GM18499 (cell line): ENCODE measurements around the gene TANGO2.

Experiments used
- ATAC-seq: cut with Tn5 transposase; IDR thresholded peaks from one replicate; pipeline ENCODE4 v1.9.1; 2021; ENCODE audit warnings: moderate number of reproducible peaks; ENCODE audit not compliant: insufficient read depth, unreplicated experiment

The TANGO2 gene

DNA sequence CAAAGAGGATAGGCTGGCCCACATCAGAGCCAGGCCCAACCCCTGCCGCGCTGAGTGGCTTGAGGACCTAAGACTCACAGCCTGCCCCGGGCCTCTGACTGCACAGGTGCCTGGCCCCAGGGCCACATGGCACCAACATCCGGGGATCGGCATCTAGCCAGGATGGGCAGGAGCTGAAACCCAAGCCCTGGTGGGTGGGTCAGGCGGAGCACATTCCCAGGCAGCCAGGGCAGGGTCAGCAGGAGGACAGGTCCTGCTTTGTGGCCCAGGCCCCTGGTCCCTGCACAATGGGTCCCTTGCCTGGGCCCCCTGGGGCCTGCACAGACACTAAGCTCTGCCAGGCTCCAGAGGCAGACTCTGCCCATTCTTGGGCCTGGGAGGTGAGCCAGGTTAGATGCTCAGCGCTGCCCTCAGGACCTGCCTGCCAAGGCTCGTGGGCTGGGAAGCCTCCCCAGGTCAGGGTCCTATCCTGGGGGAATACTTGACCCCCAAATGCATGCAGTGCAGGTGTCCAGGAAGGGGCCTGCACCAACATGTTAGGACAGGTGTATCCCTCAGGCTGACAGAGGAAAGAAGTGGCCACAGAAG, 37.8 kb upstream of the TANGO2 start:
- no peak for ATAC-seq

DNA sequence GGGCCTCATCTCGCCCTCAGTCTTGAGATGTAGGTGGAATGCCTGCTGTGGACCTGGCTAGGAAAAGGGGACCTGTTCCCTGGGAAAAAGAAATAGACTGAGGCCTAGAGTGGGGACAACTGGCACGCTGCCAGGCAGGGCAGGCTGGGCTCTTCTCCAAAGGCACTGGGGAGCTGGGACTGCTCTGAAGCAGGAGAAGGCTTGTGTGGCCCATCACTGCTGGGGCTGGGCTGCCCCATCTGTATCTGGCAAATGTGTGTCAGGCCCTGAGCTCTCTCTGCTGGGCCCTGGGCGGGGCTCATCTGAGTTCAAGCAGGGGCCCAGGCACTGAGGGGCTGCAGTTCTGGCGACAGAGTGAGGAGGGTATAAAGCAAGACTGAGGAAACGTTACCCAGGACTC, 37.2 kb upstream of the TANGO2 start:
- no peak for ATAC-seq

DNA sequence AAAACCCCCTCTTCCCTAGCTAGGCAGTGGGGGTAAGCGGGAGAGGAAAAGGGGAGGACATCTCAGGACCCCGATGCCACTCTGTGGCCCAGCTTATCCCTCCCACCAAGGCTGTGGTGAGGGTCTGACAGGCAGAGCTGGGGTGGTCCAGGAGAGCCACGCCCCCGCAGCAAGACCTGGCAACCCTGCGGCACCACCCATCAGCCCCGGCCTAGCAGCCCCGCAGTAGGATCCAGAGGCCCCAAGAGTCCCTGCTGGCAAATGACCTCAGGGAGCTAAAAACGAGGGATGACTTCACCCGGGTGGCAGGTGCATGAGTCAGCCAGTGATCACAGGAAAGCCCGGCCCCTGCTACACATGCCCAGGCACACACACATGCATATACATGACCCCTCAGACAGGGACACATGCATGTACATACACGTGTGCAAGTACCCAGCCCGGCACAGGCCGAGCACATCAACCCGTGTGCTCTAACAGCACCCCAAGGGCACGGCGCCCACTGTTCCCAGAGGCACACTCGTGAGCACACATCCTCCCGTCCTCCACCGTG, 36.6 kb upstream of the TANGO2 start:
- ATAC-seq: no peak

- no peak for ATAC-seq
Observed at GRCh38 chr22:19984851-19985811, 35.8 kb upstream of the TANGO2 start.

DNA sequence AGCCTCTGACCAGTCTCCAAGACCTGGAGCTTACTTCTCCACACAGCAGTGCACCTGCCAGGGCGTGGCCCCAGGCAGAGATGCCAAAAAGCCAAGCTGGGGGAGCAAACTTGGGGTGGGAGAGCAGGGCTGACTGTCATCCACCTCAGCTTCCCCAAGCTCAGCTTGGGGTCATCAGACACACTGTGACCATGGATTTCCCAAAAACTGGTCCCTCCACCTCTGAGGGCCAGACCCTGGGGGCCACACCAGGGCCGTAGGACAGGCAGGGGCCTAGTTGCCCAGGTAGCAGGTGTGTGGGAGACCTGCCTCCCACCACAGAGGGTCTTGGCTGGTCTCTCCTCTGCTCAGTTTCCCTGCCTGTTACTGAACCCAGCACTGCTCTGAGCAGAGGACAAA, 34.9 kb upstream of the TANGO2 start:
- ATAC-seq: no peak

DNA sequence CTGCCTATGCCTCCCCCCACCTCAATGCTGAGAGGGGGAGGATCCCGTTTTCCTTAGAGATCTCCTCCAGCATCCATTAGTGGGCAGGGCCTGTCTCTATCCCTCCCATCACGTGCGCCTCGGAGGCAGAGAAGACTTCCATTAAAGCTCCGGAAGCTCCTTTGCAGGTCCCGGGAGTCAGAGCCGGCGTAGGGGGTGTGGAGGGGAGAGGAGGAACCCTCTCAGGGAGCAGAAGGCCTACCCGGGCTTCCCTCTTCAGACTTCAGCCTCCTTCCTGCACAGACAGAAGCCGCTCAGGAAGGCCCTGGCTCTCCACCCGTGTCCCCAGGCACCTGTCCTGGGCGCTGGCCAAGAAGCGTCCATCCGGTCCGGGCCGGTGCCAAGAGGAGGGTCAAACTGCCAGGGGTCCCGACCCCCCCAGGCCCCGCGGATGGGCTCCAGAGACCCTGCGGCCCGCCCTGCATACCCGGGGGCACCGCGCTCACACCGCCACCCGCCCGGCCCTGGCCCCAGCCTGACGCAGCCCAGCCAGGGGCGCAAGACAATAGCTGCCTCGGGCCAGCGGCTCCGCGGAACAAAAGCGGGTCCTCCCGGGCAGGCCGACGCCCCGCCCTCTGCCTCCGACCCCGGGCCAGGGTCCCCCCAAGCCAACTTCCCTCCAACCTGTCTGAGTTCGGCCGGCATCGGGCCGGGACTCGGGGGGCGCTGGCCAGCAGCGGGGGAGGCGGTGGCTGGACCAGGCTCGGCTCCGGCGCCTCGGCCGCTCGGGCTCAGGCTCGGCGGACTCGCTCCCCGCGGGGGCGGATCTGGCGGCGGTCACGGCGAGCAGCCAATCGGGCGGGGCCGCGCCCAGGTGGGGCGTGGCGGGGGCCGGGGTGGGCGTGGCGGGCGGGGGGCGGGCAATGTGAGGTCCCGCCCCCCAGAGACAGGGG, 34.2 kb upstream of the TANGO2 start:
- ATAC-seq: no peak

DNA sequence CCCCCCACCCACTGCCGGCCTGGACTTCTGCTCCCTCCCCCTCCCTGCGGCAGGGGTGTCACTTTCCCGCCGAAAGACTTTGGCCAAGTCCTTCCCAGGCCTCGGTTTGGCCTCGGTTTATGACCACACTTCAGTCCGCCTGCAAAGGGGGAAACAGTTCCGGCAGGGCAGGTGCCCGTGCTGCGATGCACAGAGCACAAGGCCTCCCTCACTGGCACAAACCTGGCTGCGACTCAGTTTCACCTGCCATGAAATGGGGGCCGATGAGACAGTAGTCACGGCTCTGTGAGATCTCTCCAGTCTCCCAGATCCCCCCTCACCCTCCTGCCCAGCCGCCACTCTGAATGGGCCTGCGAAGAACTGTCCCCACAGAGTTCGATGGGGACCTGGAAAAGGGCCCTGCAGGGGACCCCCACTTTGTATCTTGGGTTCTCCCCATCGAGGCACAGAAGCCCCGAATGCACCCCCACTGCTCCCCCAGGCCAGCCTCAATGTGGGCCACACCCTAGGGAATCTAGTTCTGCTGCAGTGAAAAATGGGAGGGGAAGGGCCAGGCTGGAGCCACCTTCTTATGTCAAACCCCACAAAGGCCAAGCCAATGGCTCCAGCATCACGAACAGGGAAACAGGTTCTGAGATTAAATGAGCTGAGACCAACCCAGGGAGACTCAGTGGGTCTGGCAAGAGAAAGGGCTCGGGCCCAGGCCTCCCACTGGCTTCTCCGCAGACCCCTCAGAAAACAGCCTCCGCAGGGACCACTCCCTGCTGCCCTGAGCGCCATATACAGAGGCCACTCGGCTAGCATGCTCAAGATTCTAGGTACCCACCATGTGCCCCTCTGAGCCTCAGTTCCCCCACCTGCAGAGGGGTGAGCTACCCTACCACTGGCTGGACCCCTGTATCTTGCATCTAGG, 33.3 kb upstream of the TANGO2 start:
- no peak for ATAC-seq

DNA sequence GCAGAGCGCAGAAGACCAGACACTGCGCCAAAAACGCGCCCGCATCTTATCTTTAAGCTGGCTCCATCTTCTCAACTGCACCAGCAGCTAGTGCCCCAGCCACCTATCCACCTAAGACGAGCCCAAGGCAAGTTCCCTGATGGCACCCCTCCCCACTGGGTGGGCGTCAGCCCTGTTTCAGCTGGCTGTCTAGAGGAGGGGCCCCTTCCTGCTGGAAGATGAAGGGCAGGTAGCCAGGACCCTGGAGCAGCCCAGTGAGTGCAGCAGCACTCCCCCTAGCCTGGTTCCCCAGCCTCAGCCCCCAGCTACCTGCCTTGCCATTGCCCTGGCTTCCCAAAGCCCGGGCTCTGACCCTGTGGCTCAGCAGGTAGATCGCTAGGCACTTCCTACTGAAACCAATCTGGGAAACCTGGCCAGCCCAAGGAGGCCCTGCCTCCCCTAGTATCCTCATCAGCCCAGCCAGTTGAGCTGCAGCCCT, 32.5 kb upstream of the TANGO2 start:
- ATAC-seq: no peak

DNA sequence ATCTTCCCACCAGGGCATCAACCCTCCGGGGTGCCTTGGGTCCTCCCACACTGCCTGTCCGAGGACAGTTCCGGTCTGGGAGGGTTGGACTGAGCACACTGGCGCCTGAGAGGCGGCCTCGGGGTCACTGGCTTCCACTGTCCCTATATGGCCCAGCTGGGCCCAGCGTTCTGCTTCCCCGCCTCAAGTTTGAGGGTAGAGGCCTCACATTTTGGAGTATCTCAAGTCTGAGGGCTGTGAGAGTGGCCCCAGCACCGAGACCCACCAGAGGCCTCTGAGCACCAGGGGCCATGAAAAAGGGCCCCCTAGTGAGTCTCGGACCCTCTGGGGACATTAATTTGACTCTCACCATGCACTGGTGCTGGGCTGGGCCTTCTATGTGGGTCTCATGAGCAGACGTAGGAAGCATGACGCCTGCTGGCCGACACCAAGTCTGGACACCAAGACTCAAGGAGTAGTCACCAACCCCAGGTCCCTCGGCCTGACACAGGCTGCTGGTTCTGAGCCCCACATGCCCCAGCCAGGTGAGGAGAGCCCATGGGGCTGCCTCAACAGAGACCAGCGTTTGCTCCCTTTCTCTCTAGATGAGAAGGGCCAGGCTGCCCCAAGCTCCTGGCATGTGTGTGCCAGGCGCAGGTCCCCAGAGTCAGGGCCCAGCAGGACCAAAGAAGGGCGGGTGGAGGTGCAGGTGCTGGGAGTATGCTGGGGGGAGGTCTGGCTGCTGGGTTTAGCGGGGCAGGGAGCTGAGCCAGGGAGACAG, 31.8 kb upstream of the TANGO2 start:
- ATAC-seq: no peak

GRCh38 chr22:19989725-19990067, 31.2 kb upstream of the TANGO2 start:
- ATAC-seq: no peak

DNA sequence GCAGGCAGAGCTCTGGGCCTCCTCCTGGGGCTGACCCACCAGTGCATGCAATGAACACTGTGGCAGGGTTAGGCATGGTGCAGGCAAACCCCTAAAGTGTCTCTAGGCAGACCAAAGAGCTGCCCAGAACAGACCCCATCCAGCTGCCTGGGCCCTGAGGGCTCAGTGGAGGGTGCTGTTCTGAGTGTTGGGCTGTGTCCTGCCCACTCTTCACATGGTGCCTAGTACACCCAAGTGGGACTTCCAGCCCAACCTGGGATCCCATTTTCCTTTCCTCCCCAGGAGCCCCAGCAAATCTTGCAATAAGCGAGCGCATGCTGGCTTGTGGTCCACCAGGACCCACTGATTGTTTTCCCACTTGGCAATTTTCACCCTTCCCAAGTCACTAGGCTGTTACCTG, 30.7 kb upstream of the TANGO2 start:
- ATAC-seq: no peak

- no peak for ATAC-seq
Observed at GRCh38 chr22:19990609-19991394, 30.1 kb upstream of the TANGO2 start.

DNA sequence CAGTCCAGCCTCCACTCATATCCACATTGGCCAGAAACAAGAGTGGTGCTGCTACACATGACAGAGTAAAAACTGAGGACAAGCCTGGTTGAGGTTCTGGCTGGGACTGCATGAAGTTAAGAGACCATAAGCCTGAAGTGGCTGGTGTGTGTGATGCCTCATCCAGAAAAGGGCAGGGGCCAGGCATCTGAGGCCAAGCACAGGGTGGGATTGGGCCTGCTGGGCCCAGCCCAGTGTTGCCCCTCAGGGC, 29.6 kb upstream of the TANGO2 start:
- ATAC-seq: no peak

DNA sequence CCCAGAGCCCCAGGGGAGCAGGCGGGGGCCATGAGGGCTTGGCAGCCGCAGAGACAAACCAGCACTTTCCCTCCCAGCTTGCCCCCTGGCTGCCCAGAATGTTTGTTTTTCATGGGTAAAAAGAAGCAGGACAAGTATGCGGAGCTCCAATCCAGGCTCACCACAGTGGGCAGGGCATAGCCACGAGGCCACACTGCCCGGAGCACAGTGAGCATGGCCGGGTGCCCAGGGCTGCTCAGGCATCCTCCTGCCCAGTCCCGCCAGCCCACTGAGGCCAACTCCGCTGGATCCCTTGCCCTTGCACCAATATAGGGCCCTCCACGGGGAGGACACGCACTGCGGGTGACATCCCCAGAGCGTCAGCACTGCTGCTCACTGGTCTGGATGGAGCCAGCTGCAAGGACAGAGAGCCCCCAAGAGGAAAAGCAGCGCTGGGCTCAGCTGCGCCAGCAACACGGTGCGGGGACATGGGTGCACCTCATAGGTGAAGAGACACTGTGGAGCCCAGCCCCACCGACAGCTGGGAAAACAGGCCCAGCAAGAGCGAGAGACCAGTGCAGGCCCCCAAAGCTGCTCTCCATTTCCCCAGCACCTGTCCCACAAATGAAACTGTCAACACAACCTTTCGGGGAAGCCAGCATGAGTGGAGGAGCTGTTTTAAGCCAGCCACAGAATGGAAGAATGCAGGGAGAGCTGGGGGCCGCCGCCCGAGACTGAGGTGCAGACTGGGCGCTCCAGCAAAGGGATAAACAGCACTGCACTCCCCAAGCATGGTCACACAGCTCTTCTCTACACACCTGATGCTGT, 29.1 kb upstream of the TANGO2 start:
- no peak for ATAC-seq

- no peak for ATAC-seq
Observed at GRCh38 chr22:19992481-19992911, 28.4 kb upstream of the TANGO2 start.

DNA sequence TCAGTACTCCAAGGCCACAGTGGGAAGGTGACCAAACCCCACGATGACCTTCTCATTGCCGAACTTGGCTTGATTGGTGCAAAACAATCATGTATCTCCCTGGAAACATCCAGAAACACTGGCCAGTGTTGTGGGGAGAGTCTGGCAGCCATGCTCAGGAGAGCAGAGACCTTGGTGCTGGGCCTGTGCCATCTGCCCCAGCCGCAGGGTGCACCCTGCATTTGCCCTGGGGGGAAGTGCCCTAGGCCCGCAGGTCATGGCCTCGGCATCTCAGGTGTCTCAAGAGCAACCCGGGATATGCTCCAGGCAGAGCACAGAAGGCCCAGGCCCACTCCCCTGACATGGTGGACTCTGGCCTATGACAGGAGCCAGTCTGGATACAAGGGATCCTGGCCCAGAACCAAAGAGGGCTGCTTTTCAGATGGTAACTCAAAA, 28.0 kb upstream of the TANGO2 start:
- no peak for ATAC-seq

- ATAC-seq: no peak
Observed at GRCh38 chr22:19993926-19994325, 27.0 kb upstream of the TANGO2 start.
